ENCODE results near the gene FAM3C.

Gene FAM3C

GRCh38 chr7:121300685-121301420 is 95.3 kb downstream of the FAM3C start:
- no peak for DNase-seq (ENCODE audit: low read depth, low spot score)

All from smooth muscle cell of the brain vasculature (primary cell).